IPS-20b (cell line): Measurements from ENCODE around the gene DCPS.
"Not testable (repeated sequence)": the region's sequence is repeated elsewhere in the genome, so short reads cannot be mapped to it uniquely, and the experiment has no call there.

Source experiments
- H3K27ac ChIP-seq: one replicate; pipeline ENCODE4 v1.5.1; 2013; ENCODE audit warnings: low read length
- H3K27me3 ChIP-seq: 2 replicates; pipeline ENCODE4 v1.6.1; 2013; ENCODE audit warnings: mild to moderate bottlenecking, low read length, inconsistent platforms; ENCODE audit not compliant: insufficient read depth
- H3K36me3 ChIP-seq: 2 replicates; pipeline ENCODE4 v1.6.1; 2013; ENCODE audit warnings: low read depth, mild to moderate bottlenecking, inconsistent platforms, low read length, moderate library complexity; ENCODE audit not compliant: insufficient read depth
- H3K4me1 ChIP-seq: 2 replicates; pipeline ENCODE4 v1.6.1; 2013; ENCODE audit warnings: mild to moderate bottlenecking, control low read depth, inconsistent platforms, low read length, moderate library complexity; ENCODE audit not compliant: insufficient read depth
- H3K4me3 ChIP-seq: 2 replicates; pipeline ENCODE4 v1.5.1; 2013; ENCODE audit warnings: mild to moderate bottlenecking, low read length, inconsistent platforms
- H3K9ac ChIP-seq: 2 replicates; pipeline ENCODE4 v1.6.1; 2013; ENCODE audit warnings: low read depth, mild to moderate bottlenecking, inconsistent platforms, low read length, moderate library complexity
- H3K9me3 ChIP-seq: 2 replicates; pipeline ENCODE4 v1.6.1; 2013; ENCODE audit warnings: mild to moderate bottlenecking, low read depth, low read length, inconsistent platforms; ENCODE audit not compliant: insufficient read depth

Gene DCPS

GRCh38 chr11:126303623-126304456 is at the start of gene DCPS:
TSS of gene DCPS (plus strand) at chr11:126304060. CDS start at chr11:126304081, 21 bp downstream.
- Histone ChIP-seq H3K27me3 (no peaks in the 10 kb centered on the region), H3K36me3 (peaks cover 6% of the 10 kb centered on the region; the same call in 1 of the 2 replicates), H3K9me3 (no peaks in the 10 kb centered on the region), H3K27ac (peak within 1 kb of the TSS; percentile 95), H3K4me1 (0 out of 2 replicates have a peak, but pooled peaks cover 5% of the 10 kb centered on the region), H3K4me3 (peak within 1 kb of the TSS; percentile 84), H3K9ac (peak within 1 kb of the TSS; percentile 97)

GRCh38 chr11:126254819-126255218 is 49.0 kb upstream of the DCPS start:
- H3K4me1 ChIP-seq, result no peaks in the 10 kb centered on the region
- no peaks in the 10 kb centered on the region for H3K9me3 ChIP-seq
- peaks cover 84% of the 10 kb centered on the region for H3K36me3 ChIP-seq

GRCh38 chr11:126255507-126255906 is 48.4 kb upstream of the DCPS start:
- H3K27ac ChIP-seq, H3K9ac ChIP-seq, H3K9me3 ChIP-seq, H3K4me3 ChIP-seq, H3K27me3 ChIP-seq, H3K4me1 ChIP-seq: not testable (repeated sequence)
- peaks cover 85% of the 10 kb centered on the region for H3K36me3 ChIP-seq

More at GRCh38 chr11:126254819-126255218, 49.0 kb upstream of the DCPS start:
- no peak overlapping the region for H3K27ac ChIP-seq
- H3K9ac ChIP-seq, result no peak overlapping the region
- no peak overlapping the region for H3K4me3 ChIP-seq
- no peaks in the 10 kb centered on the region for H3K27me3 ChIP-seq

- no peaks in the 10 kb centered on the region for H3K9me3 ChIP-seq
- no peak overlapping the region for H3K27ac ChIP-seq
- no peak overlapping the region for H3K4me3 ChIP-seq
- H3K4me1 ChIP-seq, result no peaks in the 10 kb centered on the region
- H3K27me3 ChIP-seq, result no peaks in the 10 kb centered on the region
- no peak overlapping the region for H3K9ac ChIP-seq
- H3K36me3 ChIP-seq, result peaks cover 85% of the 10 kb centered on the region
Measured at GRCh38 chr11:126256216-126256615, 47.6 kb upstream of the DCPS start.

- Histone ChIP-seq H3K9ac (no peak overlapping the region), H3K36me3 (peaks cover 88% of the 10 kb centered on the region), H3K4me3 (no peak overlapping the region), H3K27me3 (no peaks in the 10 kb centered on the region), H3K4me1 (no peaks in the 10 kb centered on the region), H3K9me3 (no peaks in the 10 kb centered on the region), H3K27ac (no peak overlapping the region)
Measured at GRCh38 chr11:126257144-126257543, 46.7 kb upstream of the DCPS start.

- Histone ChIP-seq H3K4me3 (no peak overlapping the region), H3K4me1 (no peaks in the 10 kb centered on the region), H3K27me3 (no peaks in the 10 kb centered on the region), H3K36me3 (peaks cover 88% of the 10 kb centered on the region), H3K9me3 (no peaks in the 10 kb centered on the region), H3K27ac (no peak overlapping the region), H3K9ac (no peak overlapping the region)
Measured at GRCh38 chr11:126257764-126258163, 46.1 kb upstream of the DCPS start.

- H3K4me1 ChIP-seq, result no peaks in the 10 kb centered on the region
- no peaks in the 10 kb centered on the region for H3K9me3 ChIP-seq
- H3K4me3 ChIP-seq, result no peak overlapping the region
- no peak overlapping the region for H3K27ac ChIP-seq
- no peaks in the 10 kb centered on the region for H3K27me3 ChIP-seq
- H3K36me3 ChIP-seq, result peaks cover 91% of the 10 kb centered on the region
- no peak overlapping the region for H3K9ac ChIP-seq
Measured at GRCh38 chr11:126262216-126262615, 41.6 kb upstream of the DCPS start.

- no peak overlapping the region for H3K9ac ChIP-seq
- no peak overlapping the region for H3K4me3 ChIP-seq
- no peaks in the 10 kb centered on the region for H3K9me3 ChIP-seq
- H3K27me3 ChIP-seq, result no peaks in the 10 kb centered on the region
- H3K36me3 ChIP-seq, result peaks cover 82% of the 10 kb centered on the region
- H3K27ac ChIP-seq, result no peak overlapping the region
- H3K4me1 ChIP-seq, result no peaks in the 10 kb centered on the region
Measured at GRCh38 chr11:126263489-126263888, 40.4 kb upstream of the DCPS start.

- no peaks in the 10 kb centered on the region for H3K27me3 ChIP-seq
- no peak overlapping the region for H3K9ac ChIP-seq
- H3K4me1 ChIP-seq, result no peaks in the 10 kb centered on the region
- no peaks in the 10 kb centered on the region for H3K9me3 ChIP-seq
- peaks cover 68% of the 10 kb centered on the region for H3K36me3 ChIP-seq
- no peak overlapping the region for H3K27ac ChIP-seq
- no peak overlapping the region for H3K4me3 ChIP-seq
Measured at GRCh38 chr11:126265811-126266210, 38.0 kb upstream of the DCPS start.

GRCh38 chr11:126267650-126268049 is 36.2 kb upstream of the DCPS start:
- no peaks in the 10 kb centered on the region for H3K27me3 ChIP-seq
- peak overlapping the region; percentile 73 for H3K27ac ChIP-seq
- peaks cover 59% of the 10 kb centered on the region for H3K36me3 ChIP-seq
- H3K9me3 ChIP-seq, result no peaks in the 10 kb centered on the region
- H3K4me3 ChIP-seq, result peak overlapping the region; percentile 98
- H3K4me1 ChIP-seq, result no peaks in the 10 kb centered on the region
- peak overlapping the region; percentile 98 for H3K9ac ChIP-seq

- H3K9me3 ChIP-seq, result no peaks in the 10 kb centered on the region
- H3K9ac ChIP-seq, result peak overlapping the region; percentile 98
- no peaks in the 10 kb centered on the region for H3K27me3 ChIP-seq
- H3K4me3 ChIP-seq, result peak overlapping the region; percentile 98
- peak overlapping the region; percentile 73 for H3K27ac ChIP-seq
- peaks cover 59% of the 10 kb centered on the region for H3K36me3 ChIP-seq
- no peaks in the 10 kb centered on the region for H3K4me1 ChIP-seq
Measured at GRCh38 chr11:126268361-126268707, 35.5 kb upstream of the DCPS start.
